ENCODE results near the gene WNT9A.

Gene WNT9A

GRCh38 chr1:227946624-227947385 is 927 bp downstream of the WNT9A start (continued):
- TF ChIP-seq ZBTB26 (tag by site-specific recombination; optimal IDR thresholded peaks at IDR 0.05), result peak; percentile 87
- no peak for TF ChIP-seq ZNF555 (tag by site-specific recombination; conservative IDR thresholded peaks at IDR 0.05)
- peak; percentile 79 for TF ChIP-seq ZIC2 (tag by site-specific recombination; IDR thresholded peaks at IDR 0.05)
- TF ChIP-seq ZNF701 (tag by site-specific recombination; IDR thresholded peaks at IDR 0.05), result no peak
- TF ChIP-seq TRIM28 (IDR thresholded peaks at IDR 0.05; ENCODE audit: borderline replicate concordance, low read length), result no peak
- 0 out of 2 replicates have a peak, but pooled peaks have one; percentile 39 for TF ChIP-seq ZNF677 (tag by site-specific recombination; IDR thresholded peaks at IDR 0.05)
- peak; percentile 73 for TF ChIP-seq BCL11A (tag by site-specific recombination; IDR thresholded peaks at IDR 0.05; ENCODE audit: low read depth)
- no peak for TF ChIP-seq ZNF398 (tag by site-specific recombination; IDR thresholded peaks at IDR 0.05)
- peak; percentile 2; the same call in 1 of the 2 replicates for TF ChIP-seq ZBTB48 (tag by site-specific recombination; IDR thresholded peaks at IDR 0.05)
- no peak for TF ChIP-seq ZNF791 (tag by site-specific recombination; IDR thresholded peaks at IDR 0.05)
- no peak for TF ChIP-seq SCRT1 (tag by site-specific recombination; IDR thresholded peaks at IDR 0.05; ENCODE audit: borderline replicate concordance)
- no peak for TF ChIP-seq SETDB1 (IDR thresholded peaks at IDR 0.05; ENCODE audit: insufficient read length, low read length)
- no peak for TF ChIP-seq ZNF830 (tag by site-specific recombination; IDR thresholded peaks at IDR 0.05; ENCODE audit: low read depth)
- TF ChIP-seq ZNF274 (IDR thresholded peaks at IDR 0.05; ENCODE audit: low read length), result no peak
- no peak for TF ChIP-seq ZNF274 (tag by site-specific recombination; IDR thresholded peaks at IDR 0.05; ENCODE audit: borderline replicate concordance)
- no peak for TF ChIP-seq ZBTB6 (tag by site-specific recombination; IDR thresholded peaks at IDR 0.05)

- H3K36me3 ChIP-seq (ENCODE audit: control insufficient read depth in 2 of 2, insufficient read depth in 1 of 2, low read length in 2 of 2), result no peaks in the 10 kb centered on the region
- peak overlapping the region; percentile 22 for H3K4me3 ChIP-seq (ENCODE audit: low read depth, low read length)
- no peaks in the 10 kb centered on the region for H3K9me3 ChIP-seq (ENCODE audit: control insufficient read depth, insufficient read depth, low read depth, low read length)
- H3K4me1 ChIP-seq (ENCODE audit: control insufficient read depth, insufficient read depth, low read length), result peaks cover 14% of the 10 kb centered on the region
- POLR2A ChIA-PET, result no interaction called here
- H3K27ac ChIP-seq (ENCODE audit: extremely low read depth, low read depth, low read length), result no peak overlapping the region; the same call in 1 of the 2 replicates
- CTCF ChIA-PET, result interaction anchor here (0.6 to 3.0 kb wide), 9 partner anchors 138 to 497 kb away, joined by 3 to 42 read pairs (median 4); no protein-coding TSS in a partner anchor
- TF ChIP-seq ZNF571 (tag by site-specific recombination; IDR thresholded peaks at IDR 0.05) (no peak), ZNF211 (tag by site-specific recombination; IDR thresholded peaks at IDR 0.05; ENCODE audit: low read depth) (no peak), ZNF639 (tag by site-specific recombination; IDR thresholded peaks at IDR 0.05) (peak; percentile 25; the same call in 1 of the 2 replicates), ELK4 (IDR thresholded peaks at IDR 0.05; ENCODE audit: borderline replicate concordance, low read depth, low read length) (no peak), PRDM10 (tag by site-specific recombination; IDR thresholded peaks at IDR 0.05) (peak; percentile 44; the same call in 1 of the 2 replicates), SCRT2 (tag by site-specific recombination; IDR thresholded peaks at IDR 0.05) (peak; percentile 95), GLI4 (tag by site-specific recombination; IDR thresholded peaks at IDR 0.05) (no peak), BCL11A (tag by site-specific recombination; IDR thresholded peaks at IDR 0.05; ENCODE audit: low read depth) (no peak; the same call in 1 of the 2 replicates)
Measured at GRCh38 chr1:227945891-227946623, 1.7 kb downstream of the WNT9A start.

All from HEK293 (cell line).